ENCODE results near the gene RFX2. TPM values are rescaled to one million over a fixed set of nuclear protein-coding genes. Genes with fewer than 3 reads are reported as not detected.
A peak's percentile ranks its signal among the peaks of the same experiment; 100 is the strongest.

RFX2 gene
- total and polyA plus RNA-seq, 12 donors, result 2.3 to 10.4 (median 4.6) TPM

GRCh38 chr19:5974721-5975387, 135.4 kb downstream of the RFX2 start:
- intact Hi-C loops (cut with DNase I), result no loop called here
- peaks cover 0 to 7% of the 10 kb centered on the region in 2 donors for H3K36me3 ChIP-seq (replicated peaks in 1 of 2)
- DNase-seq, result no peak
- TF ChIP-seq POLR2A (IDR thresholded peaks at IDR 0.05), result no peak
- TF ChIP-seq CTCF (IDR thresholded peaks at IDR 0.05), result no peak
- peak overlapping the region in 1 of 5 donors; percentile 10 for H3K27ac ChIP-seq
- peaks cover 14 to 62% of the 10 kb centered on the region in 2 donors for H3K4me1 ChIP-seq (replicated peaks in 1 of 2)
- H3K9me3 ChIP-seq (replicated peaks in 1 of 3), result no peaks in the 10 kb centered on the region
- no peak overlapping the region for H3K4me3 ChIP-seq
- 71 to 79% (median 75%) methylated on average over 9 to 10 of the region's 10 CpGs for WGBS, 4 donors
- no peaks in the 10 kb centered on the region for H3K27me3 ChIP-seq

GRCh38 chr19:5973867-5974635, 136.2 kb downstream of the RFX2 start:
- peaks cover 0 to 7% of the 10 kb centered on the region in 2 donors for H3K36me3 ChIP-seq (replicated peaks in 1 of 2)

GRCh38 chr19:5973376-5973775, 136.9 kb downstream of the RFX2 start:
- no peak for TF ChIP-seq POLR2A (IDR thresholded peaks at IDR 0.05)
- TF ChIP-seq CTCF (IDR thresholded peaks at IDR 0.05), result no peak
- intact Hi-C loops (cut with DNase I), result no loop called here
- no peak overlapping the region for H3K4me3 ChIP-seq
- no peak for DNase-seq
- H3K9me3 ChIP-seq (replicated peaks in 1 of 3), result no peaks in the 10 kb centered on the region
- peaks cover 24 to 70% of the 10 kb centered on the region in 2 donors for H3K4me1 ChIP-seq (replicated peaks in 1 of 2)
- H3K27ac ChIP-seq, result no peak overlapping the region
- WGBS, 4 donors, result 83 to 93% (median 86%) methylated on average over 2 to 5 of the region's 5 CpGs
- no peaks in the 10 kb centered on the region for H3K27me3 ChIP-seq
- peaks cover 0 to 7% of the 10 kb centered on the region in 2 donors for H3K36me3 ChIP-seq (replicated peaks in 1 of 2)

More at GRCh38 chr19:5973867-5974635, 136.2 kb downstream of the RFX2 start:
- WGBS, 4 donors, result 72 to 75% (median 74%) methylated on average over 8 to 15 of the region's 15 CpGs
- H3K4me3 ChIP-seq, result no peak overlapping the region
- H3K9me3 ChIP-seq (replicated peaks in 1 of 3), result no peaks in the 10 kb centered on the region
- H3K4me1 ChIP-seq (replicated peaks in 1 of 2), result peaks cover 17 to 69% of the 10 kb centered on the region in 2 donors
- no peak overlapping the region for H3K27ac ChIP-seq
- intact Hi-C loops (cut with DNase I), result no loop called here
- DNase-seq, result no peak
- TF ChIP-seq POLR2A (IDR thresholded peaks at IDR 0.05) (no peak), CTCF (IDR thresholded peaks at IDR 0.05) (no peak)
- H3K27me3 ChIP-seq, result no peaks in the 10 kb centered on the region

GRCh38 chr19:5972355-5972731, 138.0 kb downstream of the RFX2 start:
- peaks cover 34 to 80% of the 10 kb centered on the region in 2 donors for H3K4me1 ChIP-seq (replicated peaks in 1 of 2)
- WGBS, 4 donors, result 76 to 86% (median 84%) methylated on average over 8 to 9 of the region's 9 CpGs
- no peak for DNase-seq
- intact Hi-C loops (cut with DNase I), result no loop called here
- H3K27me3 ChIP-seq, result no peaks in the 10 kb centered on the region
- TF ChIP-seq POLR2A (IDR thresholded peaks at IDR 0.05) (no peak), CTCF (IDR thresholded peaks at IDR 0.05) (no peak)
- peaks cover 0 to 7% of the 10 kb centered on the region in 2 donors for H3K36me3 ChIP-seq (replicated peaks in 1 of 2)
- H3K9me3 ChIP-seq (replicated peaks in 1 of 3), result no peaks in the 10 kb centered on the region
- no peak overlapping the region for H3K4me3 ChIP-seq
- no peak overlapping the region for H3K27ac ChIP-seq
